ENCODE results near the gene PMFBP1.

DNA sequence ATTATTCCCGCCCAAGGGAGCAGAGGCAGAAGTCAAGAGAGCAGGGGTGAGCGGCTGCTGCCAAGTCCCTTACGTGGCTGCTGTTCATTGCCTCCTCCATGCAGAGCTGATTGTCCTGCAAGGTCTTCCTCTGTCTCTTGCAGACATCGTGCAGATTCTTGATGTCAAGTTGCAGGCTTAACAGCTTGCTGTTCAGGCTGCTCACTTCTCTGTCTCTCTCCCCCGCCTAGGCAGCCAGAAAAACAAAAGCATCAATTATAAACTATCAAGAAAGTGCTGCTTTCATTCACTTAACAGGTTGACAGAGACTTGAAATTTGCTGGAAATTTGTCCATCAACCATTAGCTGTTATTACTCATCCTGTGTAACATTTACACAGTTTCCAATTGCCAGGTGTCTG, 7.3 kb downstream of the PMFBP1 start:
- TF ChIP-seq, protein P1, sequence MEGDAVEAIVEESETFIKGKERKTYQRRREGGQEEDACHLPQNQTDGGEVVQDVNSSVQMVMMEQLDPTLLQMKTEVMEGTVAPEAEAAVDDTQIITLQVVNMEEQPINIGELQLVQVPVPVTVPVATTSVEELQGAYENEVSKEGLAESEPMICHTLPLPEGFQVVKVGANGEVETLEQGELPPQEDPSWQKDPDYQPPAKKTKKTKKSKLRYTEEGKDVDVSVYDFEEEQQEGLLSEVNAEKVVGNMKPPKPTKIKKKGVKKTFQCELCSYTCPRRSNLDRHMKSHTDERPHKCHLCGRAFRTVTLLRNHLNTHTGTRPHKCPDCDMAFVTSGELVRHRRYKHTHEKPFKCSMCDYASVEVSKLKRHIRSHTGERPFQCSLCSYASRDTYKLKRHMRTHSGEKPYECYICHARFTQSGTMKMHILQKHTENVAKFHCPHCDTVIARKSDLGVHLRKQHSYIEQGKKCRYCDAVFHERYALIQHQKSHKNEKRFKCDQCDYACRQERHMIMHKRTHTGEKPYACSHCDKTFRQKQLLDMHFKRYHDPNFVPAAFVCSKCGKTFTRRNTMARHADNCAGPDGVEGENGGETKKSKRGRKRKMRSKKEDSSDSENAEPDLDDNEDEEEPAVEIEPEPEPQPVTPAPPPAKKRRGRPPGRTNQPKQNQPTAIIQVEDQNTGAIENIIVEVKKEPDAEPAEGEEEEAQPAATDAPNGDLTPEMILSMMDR (IDR thresholded peaks at IDR 0.05): no peak
- no peak for TF ChIP-seq POLR2A (IDR thresholded peaks at IDR 0.05)
- TF ChIP-seq EP300 (IDR thresholded peaks at IDR 0.05): no peak

Measured in tibial nerve (tissue), 4 donors.